Activated T-helper 9 cell treated with anti-CD3 and anti-CD28 coated beads, Interleukin-2, amount 50 U/mL, for 16 hours (primary cell): ENCODE data around the gene HPS1.

Experiments
- DNase-seq: peaks from one replicate; pipeline ENCODE4 v3.0.0-alpha.2; 2020; ENCODE audit warnings: low read depth

HPS1 gene

DNA sequence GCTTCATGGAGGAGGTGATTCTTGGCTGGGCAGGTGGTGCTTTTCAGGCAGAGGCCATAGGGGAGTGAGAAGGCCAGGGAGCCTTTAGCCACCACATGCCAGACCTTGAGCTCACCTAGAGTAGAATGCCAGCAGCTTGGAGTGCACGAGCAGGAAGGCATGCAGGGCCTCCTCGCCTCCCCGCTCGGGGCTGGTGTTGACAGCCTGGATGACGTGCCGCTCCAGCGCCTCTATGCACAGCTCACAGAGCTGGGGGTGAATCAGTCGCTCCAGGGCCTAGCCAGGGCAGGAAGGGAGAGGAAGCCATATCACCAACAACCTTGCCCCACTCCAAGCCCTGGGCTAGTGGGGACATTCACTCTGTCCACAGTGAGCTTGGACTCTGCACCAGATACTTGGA lies 15.7 kb downstream of the HPS1 start:
- no peak for DNase-seq

DNA sequence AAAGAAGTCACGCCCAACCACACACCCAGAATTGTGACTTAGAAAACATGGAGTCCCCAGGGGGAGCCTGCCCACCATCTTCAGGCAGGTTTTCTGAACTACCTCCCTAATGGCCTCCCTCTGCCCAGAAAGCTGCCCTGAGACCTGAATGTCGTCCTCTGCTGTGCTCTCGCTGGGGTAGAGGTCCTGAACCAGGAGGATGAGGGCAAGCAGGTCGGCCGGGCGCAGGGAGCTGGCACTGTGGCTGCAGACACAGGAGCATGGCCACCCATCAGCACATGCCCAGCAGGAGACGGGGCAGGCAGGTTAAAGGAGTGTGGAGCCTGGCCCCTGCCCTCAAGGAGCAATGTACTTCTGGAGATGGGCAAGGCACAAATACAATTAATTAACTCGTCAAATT lies 16.3 kb downstream of the HPS1 start:
- no peak for DNase-seq

DNA sequence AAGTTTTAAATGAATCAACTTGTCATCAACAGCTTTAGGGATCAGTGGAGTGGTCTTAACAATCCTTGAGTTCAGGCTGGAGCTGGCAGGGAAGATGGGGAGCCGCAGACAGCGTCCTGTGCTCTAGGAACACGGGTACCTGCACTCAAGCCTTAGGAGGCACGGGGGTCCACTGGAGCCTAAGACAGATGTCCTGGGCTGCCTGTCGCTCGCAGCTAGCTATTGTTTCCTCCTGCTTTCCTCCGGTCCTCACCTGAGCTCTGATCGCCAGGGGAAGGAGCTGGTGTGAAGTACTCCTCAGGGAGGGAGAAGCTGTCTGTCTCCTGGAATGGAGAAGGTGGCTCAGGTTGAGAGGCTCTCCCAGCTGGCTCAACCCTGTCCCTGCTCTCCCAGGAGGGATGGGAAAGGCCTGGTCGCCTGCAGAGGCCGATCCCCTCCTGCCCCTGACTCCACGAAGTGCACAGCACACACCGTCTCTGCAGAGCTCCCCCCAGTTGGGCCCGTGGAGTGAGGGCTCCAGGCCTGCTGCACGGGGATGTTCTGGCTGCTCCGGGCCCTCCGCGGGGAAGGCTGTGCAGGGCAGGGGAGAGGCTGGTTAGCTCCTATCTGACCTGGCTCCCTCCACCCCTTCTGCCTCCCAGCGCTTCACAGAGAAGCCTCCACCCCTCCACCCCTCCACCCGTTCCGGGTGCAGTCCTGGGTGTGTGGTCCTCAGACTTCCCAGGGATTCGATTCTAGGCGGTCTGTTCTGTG lies 17.2 kb downstream of the HPS1 start:
- no peak for DNase-seq

DNA sequence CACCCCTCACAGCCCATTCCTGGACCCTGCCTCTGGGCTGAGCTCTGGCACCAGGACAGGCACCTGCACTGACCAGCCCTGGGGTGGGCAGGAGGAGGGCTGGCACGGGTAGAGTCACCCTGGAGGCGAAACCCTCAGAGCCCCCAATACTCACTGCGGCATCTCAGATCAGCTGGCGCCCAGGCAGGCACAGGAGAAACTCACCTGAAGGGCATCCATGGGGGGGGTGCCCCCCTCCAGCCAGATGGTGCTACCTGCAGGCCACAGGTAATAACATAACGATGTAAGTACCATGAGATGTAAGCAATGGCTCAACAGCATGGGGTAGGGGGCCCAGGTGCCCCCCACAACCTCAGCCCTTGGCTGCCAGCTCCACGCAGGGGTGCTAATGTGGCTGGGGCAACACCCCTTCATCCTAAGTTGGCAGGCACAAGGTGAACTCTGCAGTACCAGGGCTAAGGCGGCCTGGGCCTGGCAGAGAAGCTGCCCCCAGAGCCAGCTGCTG lies 19.7 kb downstream of the HPS1 start:
- DNase-seq: no peak

DNA sequence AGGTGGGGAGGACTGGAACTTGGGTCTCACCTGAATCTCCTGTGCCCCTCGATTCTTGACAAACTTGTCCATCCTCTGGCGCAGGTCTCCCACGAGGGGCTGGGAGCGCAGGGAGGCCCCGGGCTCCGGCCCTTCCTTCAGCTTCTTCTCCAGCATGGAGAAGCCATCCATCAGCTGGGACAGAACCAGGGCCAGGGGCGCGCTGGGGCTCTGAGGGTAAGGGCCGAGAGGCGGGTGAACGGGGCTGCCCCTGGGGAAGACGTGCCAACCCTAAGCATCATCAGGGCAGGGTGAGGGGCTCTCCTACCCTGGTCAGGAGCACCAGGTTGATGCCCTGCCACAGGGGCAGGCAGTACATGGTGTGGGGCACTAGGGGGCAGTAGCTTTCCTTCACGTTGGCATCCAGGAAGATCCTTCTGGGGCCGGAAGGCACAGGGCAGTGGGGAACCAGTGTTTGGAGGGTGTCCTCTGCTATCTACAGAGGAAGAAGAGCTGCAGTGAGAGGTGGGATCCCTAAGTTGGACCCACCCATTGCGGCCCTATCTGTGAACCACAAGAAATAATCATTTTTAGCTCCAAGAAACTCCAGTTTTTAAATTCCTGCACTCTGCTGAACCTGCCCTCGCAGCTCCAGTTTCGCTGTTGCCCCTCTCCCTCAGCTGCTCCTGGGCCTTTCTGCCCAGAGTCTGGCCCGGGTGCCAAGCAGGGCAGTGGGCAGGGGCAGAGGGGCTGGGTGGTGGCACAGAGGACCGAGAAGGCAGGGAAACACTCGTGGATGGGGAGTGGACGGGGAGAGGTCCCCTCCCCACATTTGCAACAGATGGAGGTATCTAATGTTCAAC lies 21.0 kb downstream of the HPS1 start:
- DNase-seq: no peak

DNA sequence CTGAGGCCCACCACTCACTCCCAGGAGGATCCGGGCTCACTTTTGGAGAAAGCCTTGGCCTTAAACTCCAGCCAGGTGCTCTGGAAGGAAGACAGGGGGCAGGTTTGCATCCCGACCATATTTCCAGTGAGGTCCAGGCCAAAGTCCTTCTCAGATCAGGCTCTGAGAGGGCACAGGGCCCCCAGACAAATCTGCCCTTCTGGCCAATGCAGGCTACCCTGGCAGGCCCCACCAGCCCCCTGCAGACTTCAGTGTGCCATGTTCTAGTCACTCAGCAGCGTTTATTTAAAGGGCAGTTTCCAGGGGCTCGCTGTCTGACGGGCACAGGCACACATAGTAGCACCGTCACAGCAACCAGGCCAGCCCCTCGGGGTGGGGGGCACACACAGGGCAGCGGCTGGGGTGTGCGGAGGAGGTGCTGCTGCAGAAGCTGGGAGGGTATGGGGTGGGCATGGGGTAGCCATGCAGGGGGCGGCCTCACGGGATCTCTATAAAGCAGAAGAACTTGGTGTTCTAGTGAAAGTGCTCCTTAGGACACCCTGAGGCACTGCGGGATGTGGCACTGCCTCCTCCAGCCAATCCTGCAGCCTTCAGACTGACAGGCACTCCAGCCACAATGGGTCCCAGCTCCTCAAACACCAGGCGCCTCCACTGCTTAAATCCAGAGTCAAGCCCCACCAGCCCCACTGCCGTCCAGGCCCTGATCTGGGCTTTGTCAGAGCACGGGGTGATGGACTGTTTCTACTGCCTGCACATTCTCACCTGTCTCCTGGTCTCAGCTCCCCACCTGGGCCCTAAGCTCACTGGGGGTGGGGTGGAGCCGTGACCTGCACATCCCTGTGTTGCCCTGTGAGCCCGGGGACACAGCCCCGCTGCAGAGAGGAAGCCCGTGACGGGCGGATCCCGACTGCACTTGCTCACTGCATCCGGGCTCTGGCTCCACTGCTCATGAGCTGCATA lies 22.2 kb downstream of the HPS1 start:
- no peak for DNase-seq

DNA sequence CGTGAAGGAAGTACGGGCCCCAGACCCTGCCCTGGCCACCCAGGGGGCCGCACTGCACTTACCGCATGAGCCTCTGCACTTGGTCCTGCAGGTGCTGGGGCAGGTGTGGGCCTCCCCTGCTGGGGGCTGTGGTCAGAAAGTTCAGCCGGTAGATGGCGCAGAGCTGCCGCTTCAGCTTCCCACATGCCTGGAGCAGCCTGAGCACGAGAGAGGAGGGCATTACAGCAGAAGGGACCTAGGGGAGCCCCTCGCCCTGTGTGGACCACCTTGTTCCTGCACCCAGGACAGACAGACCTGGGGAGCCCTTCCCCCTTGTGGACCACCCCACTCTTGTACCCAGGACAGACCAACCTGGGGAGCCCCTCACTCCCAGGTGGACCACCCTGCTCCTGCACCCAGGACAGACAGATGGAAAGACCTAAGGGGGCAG lies 23.0 kb downstream of the HPS1 start:
- no peak for DNase-seq

DNA sequence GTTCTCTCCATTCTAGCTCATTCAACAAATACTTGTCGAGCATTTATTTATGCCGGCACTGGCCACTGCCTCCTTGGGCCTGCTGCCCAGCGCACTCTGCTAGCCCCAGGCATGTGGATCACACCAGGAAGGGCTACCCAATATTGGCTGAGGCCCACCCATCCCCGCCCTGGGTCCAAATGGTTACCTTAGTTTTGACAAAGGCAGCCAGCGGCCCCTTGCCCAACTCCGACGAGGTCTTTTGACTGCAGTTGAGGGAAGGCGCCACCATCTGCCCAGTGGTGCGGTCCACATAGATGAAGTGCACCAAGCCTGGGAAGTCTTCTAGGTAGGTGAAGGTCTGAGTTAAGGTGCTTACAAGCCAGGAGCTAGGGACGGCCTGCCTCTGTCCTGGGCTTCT lies 24.6 kb downstream of the HPS1 start:
- DNase-seq: no peak

DNA sequence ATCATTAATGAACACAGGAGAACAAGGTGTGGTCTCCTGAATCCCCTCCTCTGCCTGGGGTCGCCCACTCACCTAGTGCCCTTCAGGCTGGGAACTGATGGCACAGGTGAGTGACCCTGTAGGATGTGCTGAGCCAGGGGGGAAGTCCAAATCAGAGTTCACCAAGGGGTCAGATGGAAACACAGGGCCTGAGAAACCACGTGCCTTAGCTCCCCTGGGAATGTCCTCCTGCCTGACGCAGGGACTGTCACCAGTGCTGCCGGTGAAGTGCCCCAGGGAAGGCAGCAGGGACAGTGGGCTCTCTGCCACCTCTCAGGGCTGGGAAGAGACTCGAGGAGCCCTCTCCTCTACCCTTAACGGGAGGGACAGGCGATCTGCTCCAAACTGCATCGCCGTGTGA lies 25.9 kb downstream of the HPS1 start:
- DNase-seq: no peak

DNA sequence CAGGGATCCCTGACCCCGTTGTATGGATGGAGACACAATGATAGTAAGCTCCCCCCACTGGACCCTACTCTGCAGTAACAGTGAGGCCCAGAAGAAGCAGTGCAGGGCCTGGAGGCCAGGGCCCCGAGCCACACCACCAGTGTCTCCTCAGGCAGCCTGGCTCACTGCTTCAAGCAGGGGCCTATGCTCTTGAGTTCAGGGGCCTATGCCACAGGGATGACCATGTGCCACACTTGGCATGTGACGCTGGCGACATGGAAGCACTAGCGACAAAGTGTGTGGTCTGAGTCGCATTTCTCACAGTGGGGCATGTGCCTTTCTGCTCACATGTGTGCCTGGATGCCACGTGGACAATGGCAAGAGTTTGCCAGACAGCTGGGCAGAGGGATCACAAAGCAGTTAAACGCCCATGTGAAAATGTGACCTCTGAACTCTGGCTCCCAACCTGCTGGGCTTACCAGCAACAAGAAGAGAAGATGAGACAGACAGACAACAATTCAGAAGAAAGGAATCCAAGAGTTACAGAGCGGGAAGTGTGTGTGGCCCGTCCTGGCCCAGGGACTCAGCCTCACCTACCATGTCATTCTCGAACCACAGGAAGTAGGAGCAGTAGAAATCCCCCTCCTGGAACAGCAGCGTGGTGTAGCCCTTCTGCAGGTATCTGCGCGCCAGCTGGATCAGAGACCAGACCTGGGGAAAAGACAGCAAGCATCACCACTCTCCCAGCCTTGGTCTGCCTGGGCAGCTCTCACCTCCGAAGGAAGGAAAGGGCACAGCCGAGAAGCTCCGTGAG lies 27.1 kb downstream of the HPS1 start:
- no peak for DNase-seq

DNA sequence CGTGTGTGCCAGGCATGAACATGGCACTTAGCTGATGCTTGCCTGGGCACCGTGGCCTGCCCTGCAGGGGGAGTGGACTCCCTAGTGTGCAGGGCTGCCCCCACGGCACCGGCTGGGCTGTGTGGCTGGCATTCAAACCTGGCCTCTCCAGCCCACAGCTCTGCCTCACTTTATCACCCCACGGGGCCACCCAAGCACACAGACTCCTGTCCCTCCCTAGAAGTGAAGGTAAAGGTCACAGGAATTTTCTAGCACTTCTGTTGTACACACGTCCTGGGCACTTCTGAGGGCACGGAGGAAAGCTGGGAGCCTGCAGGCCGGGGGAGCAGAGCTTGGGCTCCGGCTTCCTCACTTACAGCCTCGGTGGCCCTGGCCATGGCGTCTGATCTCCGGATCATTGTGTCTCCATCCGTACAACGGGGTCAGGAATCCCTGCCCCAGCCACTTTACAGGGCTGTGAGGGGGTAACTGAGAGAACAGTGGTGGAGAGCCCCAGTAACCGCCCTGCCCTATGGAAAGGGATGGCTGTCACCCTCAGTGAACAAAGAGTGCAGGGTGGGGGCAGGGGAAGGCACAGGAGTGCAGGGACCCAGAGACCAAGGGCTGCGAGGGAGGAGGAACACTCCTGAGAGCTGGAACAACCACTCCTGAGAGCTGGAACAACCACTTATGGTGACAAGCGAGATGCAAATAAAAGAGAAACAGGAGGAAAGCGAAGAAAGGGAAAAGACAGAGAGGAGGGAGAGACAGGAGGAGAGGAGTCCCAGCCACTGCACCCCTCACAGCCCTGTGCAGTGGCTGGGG lies 27.9 kb downstream of the HPS1 start:
- no peak for DNase-seq

DNA sequence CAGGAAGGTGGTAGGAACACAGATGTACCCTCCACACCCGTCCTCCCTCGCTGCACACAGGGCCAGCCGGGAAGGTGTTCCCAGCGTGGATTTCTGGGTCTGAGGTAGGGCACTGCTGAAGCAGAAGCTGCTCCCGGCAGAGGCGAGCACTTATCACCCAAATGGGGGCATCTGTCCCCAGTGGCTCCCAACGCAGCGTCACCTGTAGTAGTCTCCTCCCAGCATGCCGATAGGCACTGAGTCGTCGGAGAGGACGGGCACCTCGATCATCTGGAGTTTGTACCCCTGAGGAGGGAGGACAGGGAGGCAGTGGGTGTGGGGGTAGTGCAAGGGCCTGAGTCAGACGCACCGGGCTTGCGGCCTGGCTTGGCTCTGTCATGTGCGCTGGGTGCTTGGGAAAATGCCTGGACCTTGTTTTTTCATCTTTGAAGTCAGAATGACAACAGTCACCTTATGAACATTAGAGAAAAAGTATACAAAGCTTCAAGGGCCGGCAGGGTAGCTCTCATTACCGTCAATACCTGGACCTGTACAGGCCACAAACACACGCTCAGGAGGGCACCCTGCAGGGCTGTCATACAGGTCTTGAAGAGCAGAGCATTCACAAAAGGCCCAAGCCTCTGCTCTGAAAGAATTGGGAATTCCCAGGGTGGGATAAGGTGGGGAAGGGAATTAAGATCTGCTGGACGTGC lies 28.6 kb downstream of the HPS1 start:
- DNase-seq: no peak

DNA sequence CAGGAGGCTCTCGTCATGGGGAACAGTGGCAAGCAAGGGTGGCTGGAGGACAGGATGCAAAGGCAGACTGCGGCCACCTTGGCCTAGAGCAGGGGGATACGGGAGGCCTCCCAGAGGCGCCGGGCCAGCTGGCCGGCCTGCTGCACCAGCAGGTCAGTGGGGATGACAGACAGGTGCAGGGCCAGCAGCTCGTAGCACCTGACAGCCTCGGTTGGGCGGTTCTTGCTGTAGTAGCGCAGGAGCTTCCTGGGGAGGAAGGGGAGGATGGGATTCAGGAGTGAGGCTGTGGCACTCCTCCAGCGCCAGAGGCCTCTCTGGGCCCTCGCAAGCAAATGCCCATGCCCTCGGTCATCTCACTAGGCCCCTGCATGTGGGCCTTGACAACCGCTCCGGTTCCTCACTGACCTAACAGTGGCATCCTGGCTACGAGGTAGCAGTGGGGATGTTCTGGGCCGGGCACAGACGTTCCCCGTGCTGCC lies 29.2 kb downstream of the HPS1 start:
- DNase-seq: no peak

DNA sequence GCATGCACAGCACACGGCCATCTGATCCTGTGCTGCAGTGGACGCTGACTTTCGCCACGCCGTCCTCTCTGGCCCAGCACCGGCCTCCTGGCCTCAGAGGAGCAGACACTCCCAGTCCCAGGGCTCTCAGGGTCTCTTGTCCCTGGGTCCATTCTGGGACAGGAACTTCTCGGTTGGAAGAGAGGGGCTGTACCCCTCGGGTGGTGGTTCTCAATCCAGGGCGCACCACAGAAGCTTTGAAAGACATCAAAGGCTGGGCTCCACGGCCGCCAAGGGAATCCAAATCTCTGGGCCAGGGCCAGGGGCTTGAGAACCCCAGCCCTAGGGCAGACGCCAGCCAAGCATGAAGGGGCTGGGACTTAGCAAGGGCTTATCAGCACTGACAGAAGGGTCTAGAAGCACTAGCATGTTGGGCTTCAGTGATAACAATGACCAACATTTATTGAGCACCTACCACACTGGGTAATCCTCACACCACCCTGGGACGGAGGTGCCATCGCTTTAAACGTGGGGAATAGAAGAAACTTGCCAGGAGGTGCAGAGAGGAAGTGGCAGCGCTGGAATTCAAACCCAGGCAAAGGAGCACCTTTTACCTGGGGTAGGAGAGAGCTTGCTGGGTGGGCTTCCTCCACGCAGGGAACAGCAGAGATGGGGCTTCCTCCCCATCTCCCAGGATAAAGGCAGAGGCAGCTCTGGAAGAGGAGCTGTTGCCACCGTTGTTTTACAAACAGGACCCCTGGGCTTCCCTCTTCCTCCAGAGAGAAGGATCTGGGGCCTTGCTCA lies 29.9 kb downstream of the HPS1 start:
- DNase-seq: no peak

DNA sequence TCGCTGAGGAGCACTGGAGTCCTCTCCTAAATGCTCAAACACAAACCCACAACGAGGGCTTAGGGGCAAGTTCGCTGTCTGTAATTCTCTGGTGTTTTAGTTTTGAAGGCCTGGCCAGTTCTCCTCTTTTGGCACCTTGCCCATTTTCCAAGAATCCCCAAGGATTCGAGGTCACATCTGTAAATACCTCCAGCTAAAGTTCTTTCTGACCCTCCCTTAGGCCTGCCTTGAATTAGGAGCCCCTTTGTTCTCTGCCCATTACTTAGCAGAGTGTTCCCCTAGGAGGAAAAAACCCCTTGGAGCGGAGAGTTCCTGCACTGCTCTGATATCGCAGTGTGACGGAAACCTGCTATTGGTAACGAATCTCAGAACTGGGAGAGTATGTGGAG lies 31.0 kb downstream of the HPS1 start:
- no peak for DNase-seq

DNA sequence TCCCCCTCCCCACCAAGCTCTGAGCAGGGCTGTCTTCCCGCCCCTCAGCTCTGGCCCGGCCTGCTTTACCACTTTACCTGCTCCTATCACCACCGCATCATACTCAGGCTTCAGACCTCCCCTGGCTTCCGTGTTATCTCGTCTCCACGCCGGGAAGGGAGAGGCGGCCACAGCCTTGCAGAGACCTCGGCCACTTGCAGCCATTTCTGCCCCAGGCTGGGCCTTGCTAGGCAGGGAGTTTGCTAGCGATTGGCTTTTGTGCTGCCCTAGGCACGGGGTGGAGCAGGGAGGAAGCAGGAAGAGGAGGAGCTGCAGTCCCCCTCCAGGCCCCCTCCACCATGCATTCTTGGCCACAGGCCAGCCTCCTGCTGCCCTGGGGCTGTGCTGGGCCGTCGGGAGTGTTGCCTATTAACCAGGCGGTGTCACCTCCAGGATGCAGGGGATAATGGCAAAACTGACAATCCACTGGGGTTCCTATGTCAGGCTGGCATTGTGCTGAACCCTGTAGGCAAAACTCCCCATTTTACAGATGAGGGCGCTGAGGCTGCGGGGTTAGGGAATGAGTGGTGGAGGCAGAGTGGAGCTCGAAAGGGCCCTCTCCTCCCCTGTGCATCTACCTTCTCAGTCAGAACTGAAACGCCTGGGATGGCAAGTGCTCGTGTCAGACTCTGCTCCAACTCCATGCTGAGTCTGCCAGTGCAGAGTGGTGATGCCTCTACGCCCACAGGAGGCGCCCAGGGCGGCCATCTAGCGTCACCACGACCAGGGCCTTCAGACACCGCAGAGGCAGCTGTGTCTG lies 31.6 kb downstream of the HPS1 start, which contains the start of gene PYROXD2:
Gene PYROXD2 (minus strand): TSS at position 251 of the 799 bp plus-strand sequence. CDS start 47 bp downstream, at position 204.
- no peak for DNase-seq

DNA sequence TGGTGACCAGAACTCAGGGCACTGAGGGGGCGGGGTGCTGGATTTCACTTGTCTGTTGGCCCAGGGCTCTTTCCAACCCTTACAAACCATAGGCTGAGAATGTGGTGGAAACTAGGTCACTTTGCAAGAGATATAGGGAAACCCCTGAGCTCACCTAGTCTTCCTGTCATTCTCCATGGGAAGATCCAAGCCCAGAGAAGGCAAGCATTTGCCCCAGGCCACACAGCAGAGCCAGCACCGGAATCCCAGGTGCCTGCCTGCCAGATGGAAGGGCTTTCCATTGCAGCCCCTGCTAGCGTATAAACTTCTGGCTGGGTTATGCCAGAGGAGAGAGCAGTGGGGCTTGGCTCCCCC lies 32.2 kb downstream of the HPS1 start:
- DNase-seq: no peak

DNA sequence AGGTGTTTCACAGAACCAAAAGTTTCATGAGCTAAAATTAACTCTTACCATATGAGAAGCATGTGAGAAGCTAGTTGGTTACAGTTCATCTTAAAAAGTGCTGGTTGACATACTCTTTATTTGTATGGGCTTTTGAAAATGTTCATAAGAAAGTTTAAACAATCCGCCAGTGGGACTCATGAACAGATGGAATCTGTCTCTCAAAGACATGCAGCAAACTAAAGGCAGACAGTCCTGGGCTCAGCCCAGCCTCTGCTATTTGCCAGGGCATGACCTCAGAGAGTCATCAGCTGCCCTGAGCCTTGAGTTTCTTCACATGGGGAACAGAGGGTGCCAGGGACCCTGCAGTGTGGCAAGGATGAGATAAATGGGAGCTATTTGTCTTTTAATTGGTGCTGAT lies 35.0 kb downstream of the HPS1 start:
- no peak for DNase-seq
